Fibroblast of lung (primary cell): ENCODE data around the gene YIPF2. TPM values are rescaled to one million over a fixed set of nuclear protein-coding genes. Genes with fewer than 3 reads are reported as not detected.

Experiments
- DNase-seq, 2 donors: peaks; one replicate each; pipeline versions ENCODE4 v3.0.0 to v3.0.0-alpha.2; 2010; ENCODE audit warnings: low read depth in 2 of 2
- H2AFZ ChIP-seq: 2 replicates; pipeline ENCODE4 v1.5.1; 2012; ENCODE audit warnings: low read length, control low read depth, inconsistent platforms
- H3K27ac ChIP-seq: 2 replicates; pipeline ENCODE4 v1.5.1; 2011; ENCODE audit warnings: low read length, control low read depth; ENCODE audit not compliant: insufficient read depth
- H3K27me3 ChIP-seq: 2 replicates; pipeline ENCODE4 v1.5.1; 2011; ENCODE audit warnings: mild to moderate bottlenecking, low read length; ENCODE audit not compliant: control insufficient read depth, insufficient read depth
- H3K36me3 ChIP-seq: 2 replicates; pipeline ENCODE4 v1.5.1; 2011; ENCODE audit warnings: low read length; ENCODE audit not compliant: control insufficient read depth, insufficient read depth
- H3K4me1 ChIP-seq: 2 replicates; pipeline ENCODE4 v1.5.1; 2011; ENCODE audit warnings: low read length; ENCODE audit not compliant: control insufficient read depth, insufficient read depth; ENCODE audit errors: extremely low read depth
- H3K4me2 ChIP-seq: 2 replicates; pipeline ENCODE4 v1.5.1; 2011; ENCODE audit warnings: low read length, control low read depth; ENCODE audit not compliant: insufficient read depth; ENCODE audit errors: extremely low read depth
- H3K4me3 ChIP-seq, 4 experiments: fragments of 200-600 bp in 1 of 4; sonication (generic) in 1 of 4; replicated peaks in 1 of 4; 2 replicates each; pipeline ENCODE4 v1.5.1; 2011 to 2016; ENCODE audit warnings: low read length in 4 of 4, low read depth in 3 of 4, mild to moderate bottlenecking in 3 of 4, control low read depth in 2 of 4, inconsistent platforms in 1 of 4, mixed read lengths in 1 of 4; ENCODE audit not compliant: insufficient read depth in 1 of 4; ENCODE audit errors: control extremely low read depth in 1 of 4
- H3K79me2 ChIP-seq: 2 replicates; pipeline ENCODE4 v1.5.1; 2012; ENCODE audit warnings: mild to moderate bottlenecking, low read length, inconsistent platforms; ENCODE audit not compliant: control insufficient read depth, insufficient read depth
- H3K9ac ChIP-seq: 2 replicates; pipeline ENCODE4 v1.5.1; 2011; ENCODE audit warnings: mild to moderate bottlenecking, low read length, control low read depth; ENCODE audit not compliant: insufficient read depth
- H3K9me3 ChIP-seq: 2 replicates; pipeline ENCODE4 v1.5.1; 2012; ENCODE audit warnings: low read depth, low read length; ENCODE audit not compliant: control insufficient read depth, insufficient read depth
- H4K20me1 ChIP-seq: 2 replicates; pipeline ENCODE4 v1.5.1; 2011; ENCODE audit warnings: low read length; ENCODE audit not compliant: control insufficient read depth, insufficient read depth; ENCODE audit errors: extremely low read depth
- CTCF ChIP-seq, 2 donors: IDR thresholded peaks in 1 of 2; conservative IDR thresholded peaks in 1 of 2; 1 replicate in 1 of 2; 2 replicates in 1 of 2; pipeline ENCODE4 v1.5.1; 2011 to 2012; ENCODE audit warnings: low read length in 2 of 2, control low read depth in 1 of 2, inconsistent platforms in 1 of 2, low read depth in 1 of 2, mild to moderate bottlenecking in 1 of 2
- EZH2 ChIP-seq: IDR thresholded peaks from 2 replicates; pipeline ENCODE4 v1.5.1; 2012; ENCODE audit warnings: low read length, control low read depth, mild to moderate bottlenecking; ENCODE audit errors: missing control alignments
- polyA plus RNA-seq, 2 donors: library from polyadenylated mRNA; depleted of rRNA in 1 of 2; stranded (reverse) in 1 of 2; unstranded in 1 of 2; fragments of >200 nt; gene quantifications; 2 replicates each; pipeline ENCODE4 v1.2.1, GENCODE V29; 2011 to 2012; ENCODE audit warnings: missing spikeins in 1 of 2
- total RNA-seq: library from RNA; depleted of rRNA; stranded (reverse); fragments of >200 nt; gene quantifications from 2 replicates; pipeline ENCODE4 v1.2.1, GENCODE V29; 2014

The YIPF2 gene
- total and polyA plus RNA-seq, 2 donors (not counting 1 experiment from before 2014, with no cell fraction given), result 41.5 to 118 TPM

- Histone ChIP-seq H3K9me3 (no peaks in the 10 kb centered on the region), H3K27ac (no peak overlapping the region), H3K79me2 (peaks cover 20% of the 10 kb centered on the region), H2AFZ (no peak overlapping the region), H3K4me2 (no peak overlapping the region), H4K20me1 (no peaks in the 10 kb centered on the region), H3K9ac (no peak overlapping the region), H3K4me1 (no peaks in the 10 kb centered on the region), H3K27me3 (no peaks in the 10 kb centered on the region), H3K36me3 (no peaks in the 10 kb centered on the region), H3K4me3 (no peak overlapping the region)
- TF ChIP-seq EZH2 (no peak), CTCF (conservative IDR thresholded peaks at IDR 0.05 in 1 of 2, IDR thresholded peaks at IDR 0.05 in 1 of 2; ENCODE audit: low read depth in 1 of 2, low read length in 2 of 2) (no peak)
- DNase-seq, result no peak
These were observed 33.1 kb downstream of the YIPF2 start for GRCh38 chr19:10895363-10895762.

GRCh38 chr19:10894911-10895213 lies 33.6 kb downstream of the YIPF2 start:
- no peak for TF ChIP-seq CTCF (conservative IDR thresholded peaks at IDR 0.05 in 1 of 2, IDR thresholded peaks at IDR 0.05 in 1 of 2; ENCODE audit: low read depth in 1 of 2, low read length in 2 of 2)
- no peak for TF ChIP-seq EZH2
- no peak overlapping the region for H3K27ac ChIP-seq
- no peak for DNase-seq
- no peaks in the 10 kb centered on the region for H3K9me3 ChIP-seq
- H3K36me3 ChIP-seq, result no peaks in the 10 kb centered on the region
- no peaks in the 10 kb centered on the region for H3K4me1 ChIP-seq
- no peak overlapping the region for H2AFZ ChIP-seq
- H3K27me3 ChIP-seq, result no peaks in the 10 kb centered on the region
- H3K4me2 ChIP-seq, result no peak overlapping the region
- H3K4me3 ChIP-seq, result no peak overlapping the region
- H3K79me2 ChIP-seq, result peaks cover 20% of the 10 kb centered on the region
- no peak overlapping the region for H3K9ac ChIP-seq
- H4K20me1 ChIP-seq, result no peaks in the 10 kb centered on the region

DNA sequence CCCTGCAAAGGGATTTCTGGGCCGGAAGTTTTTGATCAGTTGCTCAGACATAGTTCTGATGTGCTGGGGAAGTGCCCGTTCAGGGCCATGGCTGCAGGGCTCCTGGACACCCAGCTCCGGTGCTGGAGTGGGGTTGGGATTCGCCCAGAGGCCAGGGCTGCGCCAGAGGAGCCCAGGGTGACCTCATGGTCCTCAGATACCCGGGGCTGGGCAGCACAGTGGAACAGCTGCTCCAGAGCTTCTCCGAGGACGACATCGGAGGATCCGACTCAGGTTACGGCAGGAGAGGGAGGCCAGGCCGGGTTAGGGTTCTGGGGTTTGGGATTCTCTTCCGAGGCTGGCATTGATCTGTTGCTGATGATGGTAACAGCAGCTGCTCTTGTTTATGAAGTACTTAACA lies 36.2 kb downstream of the YIPF2 start:
- Histone ChIP-seq H3K36me3 (no peaks in the 10 kb centered on the region), H4K20me1 (no peaks in the 10 kb centered on the region), H3K9me3 (no peaks in the 10 kb centered on the region), H3K9ac (no peak overlapping the region), H3K27ac (no peak overlapping the region), H3K27me3 (no peaks in the 10 kb centered on the region), H3K4me1 (no peaks in the 10 kb centered on the region), H3K79me2 (peaks cover 14% of the 10 kb centered on the region), H2AFZ (no peak overlapping the region), H3K4me2 (no peak overlapping the region), H3K4me3 (no peak overlapping the region)
- TF ChIP-seq EZH2, result no peak
- no peak for TF ChIP-seq CTCF (conservative IDR thresholded peaks at IDR 0.05 in 1 of 2, IDR thresholded peaks at IDR 0.05 in 1 of 2; ENCODE audit: low read depth in 1 of 2, low read length in 2 of 2)
- no peak for DNase-seq
